ENCODE results near the gene ALPP. TPM values are rescaled to one million over a fixed set of nuclear protein-coding genes. Genes with fewer than 3 reads are reported as not detected.
"Not testable (repeated sequence)": the region's sequence is repeated elsewhere in the genome, so short reads cannot be mapped to it uniquely, and the experiment has no call there.

The ALPP gene
- total RNA-seq (not detected), polyA plus RNA-seq (not detected)

DNA sequence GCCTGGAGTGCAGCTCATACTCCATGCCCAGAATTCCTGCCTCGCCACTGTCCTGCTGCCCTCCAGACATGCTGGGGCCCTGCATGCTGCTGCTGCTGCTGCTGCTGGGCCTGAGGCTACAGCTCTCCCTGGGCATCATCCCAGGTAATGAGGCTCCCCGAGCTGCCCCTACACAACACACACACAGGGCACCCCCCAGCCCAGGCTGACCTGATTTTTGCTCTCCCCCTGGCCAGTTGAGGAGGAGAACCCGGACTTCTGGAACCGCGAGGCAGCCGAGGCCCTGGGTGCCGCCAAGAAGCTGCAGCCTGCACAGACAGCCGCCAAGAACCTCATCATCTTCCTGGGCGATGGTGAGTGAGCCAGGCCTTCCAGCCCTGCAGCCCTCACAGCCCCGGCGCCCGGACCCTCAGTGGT is at the start of gene ALPP:
TSS of gene ALPP (plus strand) at position 17 of the 417 bp plus-strand sequence. CDS start at position 69, 52 bp downstream.
- FAIRE-seq: not testable (repeated sequence)

DNA sequence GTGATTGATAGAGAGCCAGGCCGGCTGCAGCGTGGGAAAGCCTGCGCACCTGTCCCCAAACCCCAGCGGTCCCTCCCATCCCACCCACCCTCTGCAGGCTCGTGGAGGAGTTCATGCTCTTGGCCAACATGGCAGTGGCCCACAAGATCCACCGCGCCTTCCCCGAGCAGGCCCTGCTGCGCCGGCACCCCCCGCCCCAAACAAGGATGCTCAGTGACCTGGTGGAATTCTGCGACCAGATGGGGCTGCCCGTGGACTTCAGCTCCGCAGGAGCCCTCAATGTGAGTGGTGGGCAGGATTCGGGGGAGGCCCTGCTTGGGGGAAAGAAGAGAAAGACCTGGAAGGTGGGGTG is 48.9 kb upstream of the ALPP start:
- FAIRE-seq (no peak), DNase-seq (peak in 1 of 6 donors; percentile 39), ATAC-seq (no peak)
- no peak for TF ChIP-seq CTCF (IDR thresholded peaks at IDR 0.05)
- no peak overlapping the region for H3K27ac ChIP-seq
- no peak overlapping the region for H3K4me3 ChIP-seq
- H3K9me3 ChIP-seq: no peaks in the 10 kb centered on the region
- H3K27me3 ChIP-seq: no peaks in the 10 kb centered on the region
- no peaks in the 10 kb centered on the region for H3K4me1 ChIP-seq
- H3K36me3 ChIP-seq: no peaks in the 10 kb centered on the region
- intact Hi-C loops (cut with DNase I): loop anchor here in 2 of 3 donors (5.0 to 10.0 kb wide), 3 partner anchors 105 to 425 kb away; partner anchors contain the start of gene NPPC (in 1 of the 2)
- WGBS, 2 donors: 94% methylated on average over 14 to 15 of the region's 15 CpGs

More for the DNA sequence above, at the start of gene ALPP:
- H3K9me3 ChIP-seq; intact Hi-C loops (cut with DNase I); H3K4me3 ChIP-seq; H3K27me3 ChIP-seq; ATAC-seq; H3K27ac ChIP-seq; H3K4me1 ChIP-seq; H3K36me3 ChIP-seq: not testable (repeated sequence)
- WGBS, 2 donors: 84 to 94% methylated on average over 11 to 12 of the region's 12 CpGs
- peak in 1 of 6 donors; percentile 44 for DNase-seq

GRCh38 chr2:232330068-232330999 is 48.2 kb upstream of the ALPP start:
- DNase-seq (peak in 1 of 6 donors; percentile 49), FAIRE-seq (no peak), ATAC-seq (no peak)
- WGBS, 2 donors: 91 to 92% methylated on average over 14 to 15 of the region's 17 CpGs
- H3K4me1 ChIP-seq: no peaks in the 10 kb centered on the region
- TF ChIP-seq CTCF (IDR thresholded peaks at IDR 0.05): no peak
- H3K27me3 ChIP-seq: no peaks in the 10 kb centered on the region
- H3K9me3 ChIP-seq: no peaks in the 10 kb centered on the region
- no peak overlapping the region for H3K27ac ChIP-seq
- no peak overlapping the region for H3K4me3 ChIP-seq
- intact Hi-C loops (cut with DNase I): loop anchor here in 1 of 3 donors (10.0 kb wide), 1 partner anchor 104 kb away; no protein-coding TSS in a partner anchor
- H3K36me3 ChIP-seq: no peaks in the 10 kb centered on the region

DNA sequence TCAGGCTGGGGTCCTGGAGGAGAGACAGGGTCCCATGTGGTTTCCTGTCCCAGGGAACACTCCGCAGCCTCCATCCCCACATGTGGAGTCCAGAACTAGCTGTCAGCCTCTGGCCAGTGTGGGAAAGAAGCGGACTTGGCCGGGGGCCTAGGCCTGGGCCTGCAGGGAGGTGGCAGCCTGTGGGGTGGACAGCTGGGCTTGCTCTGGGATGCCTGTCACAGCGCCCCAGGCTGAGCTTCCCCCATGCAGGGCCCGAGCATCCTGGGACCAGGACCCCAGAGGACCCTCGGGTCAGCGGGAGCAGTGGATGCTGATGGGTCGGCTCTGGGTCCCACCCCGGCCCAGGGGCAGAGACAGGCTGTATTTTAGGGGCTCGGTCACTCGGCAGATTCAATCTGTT is 47.5 kb upstream of the ALPP start:
- ATAC-seq, H3K4me3 ChIP-seq, H3K36me3 ChIP-seq, H3K4me1 ChIP-seq, H3K27ac ChIP-seq, H3K27me3 ChIP-seq, FAIRE-seq, H3K9me3 ChIP-seq: not testable (repeated sequence)
- DNase-seq: peak in 2 of 6 donors; percentile 55 to 82
- WGBS, 2 donors: 90 to 94% methylated on average over 11 of the region's 11 CpGs
- intact Hi-C loops (cut with DNase I): loop anchor here in 1 of 3 donors (10.0 kb wide), 1 partner anchor 104 kb away; no protein-coding TSS in a partner anchor

DNA sequence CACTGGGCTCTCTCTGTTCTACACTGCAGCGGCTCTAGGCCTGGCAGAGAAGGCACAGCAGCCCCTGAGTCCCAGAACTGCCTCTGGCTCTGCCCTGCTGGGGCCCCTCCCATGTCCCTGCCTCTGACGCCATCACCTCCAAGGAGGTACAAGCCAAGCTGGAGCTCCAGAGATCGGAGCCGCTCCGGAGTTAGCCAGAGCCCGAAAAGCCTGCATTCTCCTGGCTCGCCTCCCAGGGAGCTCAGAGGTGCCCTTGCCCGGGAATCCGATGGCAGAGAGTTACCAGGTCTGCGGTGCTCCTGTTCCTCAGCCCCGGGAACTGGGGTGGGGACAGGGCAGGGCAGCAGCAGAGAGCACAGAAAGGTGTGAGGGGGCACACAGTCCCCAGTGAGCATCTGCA is 46.9 kb upstream of the ALPP start:
- H3K27ac ChIP-seq, H3K9me3 ChIP-seq, H3K4me1 ChIP-seq, H3K4me3 ChIP-seq, ATAC-seq, FAIRE-seq, H3K27me3 ChIP-seq, H3K36me3 ChIP-seq: not testable (repeated sequence)
- DNase-seq: peak in 1 of 6 donors; percentile 36
- intact Hi-C loops (cut with DNase I): loop anchor here in 1 of 3 donors (10.0 kb wide), 1 partner anchor 103 kb away; no protein-coding TSS in a partner anchor
- WGBS, 2 donors: 95 to 97% methylated on average over 10 to 11 of the region's 11 CpGs

- intact Hi-C loops (cut with DNase I): loop anchor here in 1 of 3 donors (10.0 kb wide), 1 partner anchor 102 kb away; no protein-coding TSS in a partner anchor
- FAIRE-seq, H3K36me3 ChIP-seq, H3K4me3 ChIP-seq, ATAC-seq, H3K4me1 ChIP-seq, H3K27me3 ChIP-seq, H3K27ac ChIP-seq, H3K9me3 ChIP-seq: not testable (repeated sequence)
- 77 to 83% methylated on average over 16 to 24 of the region's 26 CpGs for WGBS, 2 donors
- DNase-seq: peak in 2 of 6 donors; percentile 21 to 23
Observed at GRCh38 chr2:232332244-232332939, 46.2 kb upstream of the ALPP start.
